Measurements from ENCODE around the gene C7orf25. TPM values are rescaled to one million over a fixed set of nuclear protein-coding genes. Genes with fewer than 3 reads are reported as not detected.
A peak's percentile ranks its signal among the peaks of the same experiment; 100 is the strongest.

Gene C7orf25
- total and polyA plus RNA-seq, 5 donors: 3.1 to 6.1 (median 5.3) TPM

DNA sequence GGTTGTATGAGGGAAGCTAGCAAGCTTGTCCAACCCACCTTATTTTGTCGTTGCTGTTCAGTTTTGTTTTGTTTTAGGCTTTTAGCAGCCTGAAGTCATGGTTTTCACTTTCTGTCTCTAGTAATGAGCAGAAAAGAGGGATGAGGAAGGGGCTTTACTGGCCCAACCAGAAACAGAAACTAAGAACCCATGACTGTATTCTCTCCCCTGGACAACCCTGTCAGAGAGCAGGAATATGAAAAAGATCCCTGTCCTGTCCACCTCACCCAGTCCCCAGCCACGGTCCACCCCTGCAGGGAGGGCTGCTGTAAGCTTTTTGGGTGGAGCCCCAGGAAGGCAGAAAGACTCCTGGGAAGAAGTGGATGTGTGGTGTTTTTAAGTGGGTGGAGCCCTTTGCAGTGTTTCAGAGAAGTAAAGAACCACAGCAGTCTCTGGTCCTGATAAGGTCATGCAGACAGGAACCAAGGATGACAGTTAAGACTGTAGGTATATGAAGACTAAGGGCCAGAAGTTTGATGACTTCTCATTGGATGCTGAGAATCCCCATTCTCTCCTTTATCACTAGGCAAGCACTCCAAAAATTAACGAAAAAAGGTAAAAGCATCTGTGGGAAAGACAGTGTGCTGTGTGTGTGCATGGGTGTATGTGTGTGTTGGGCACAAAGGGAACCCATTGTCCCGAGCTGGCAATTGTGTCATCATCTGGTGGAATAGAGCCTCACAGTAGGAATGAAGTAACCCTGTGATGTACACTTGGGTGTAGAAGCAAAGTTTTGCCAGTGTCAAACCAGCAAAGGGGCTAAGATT lies 34.2 kb upstream of the C7orf25 start:
- H3K27me3 ChIP-seq (ENCODE audit: control insufficient read depth, insufficient read depth): no peaks in the 10 kb centered on the region
- intact Hi-C loops (cut with DNase I): loop anchor here in 3 of 4 donors (10.0 kb wide), 4 partner anchors 309 to 889 kb away; no protein-coding TSS in a partner anchor
- H3K4me1 ChIP-seq (ENCODE audit: control insufficient read depth, insufficient read depth, low read length): no peaks in the 10 kb centered on the region
- no peak overlapping the region for H3K4me3 ChIP-seq (ENCODE audit: low read length)
- 28% methylated on average over 4 of the region's 4 CpGs for WGBS
- no peak overlapping the region for H3K27ac ChIP-seq (ENCODE audit: low read length)
- ATAC-seq: peak; percentile 45 to 59
- DNase-seq: peak; percentile 10 to 50 (median 38)
- no peaks in the 10 kb centered on the region for H3K9me3 ChIP-seq (ENCODE audit: control insufficient read depth, low read length)

DNA sequence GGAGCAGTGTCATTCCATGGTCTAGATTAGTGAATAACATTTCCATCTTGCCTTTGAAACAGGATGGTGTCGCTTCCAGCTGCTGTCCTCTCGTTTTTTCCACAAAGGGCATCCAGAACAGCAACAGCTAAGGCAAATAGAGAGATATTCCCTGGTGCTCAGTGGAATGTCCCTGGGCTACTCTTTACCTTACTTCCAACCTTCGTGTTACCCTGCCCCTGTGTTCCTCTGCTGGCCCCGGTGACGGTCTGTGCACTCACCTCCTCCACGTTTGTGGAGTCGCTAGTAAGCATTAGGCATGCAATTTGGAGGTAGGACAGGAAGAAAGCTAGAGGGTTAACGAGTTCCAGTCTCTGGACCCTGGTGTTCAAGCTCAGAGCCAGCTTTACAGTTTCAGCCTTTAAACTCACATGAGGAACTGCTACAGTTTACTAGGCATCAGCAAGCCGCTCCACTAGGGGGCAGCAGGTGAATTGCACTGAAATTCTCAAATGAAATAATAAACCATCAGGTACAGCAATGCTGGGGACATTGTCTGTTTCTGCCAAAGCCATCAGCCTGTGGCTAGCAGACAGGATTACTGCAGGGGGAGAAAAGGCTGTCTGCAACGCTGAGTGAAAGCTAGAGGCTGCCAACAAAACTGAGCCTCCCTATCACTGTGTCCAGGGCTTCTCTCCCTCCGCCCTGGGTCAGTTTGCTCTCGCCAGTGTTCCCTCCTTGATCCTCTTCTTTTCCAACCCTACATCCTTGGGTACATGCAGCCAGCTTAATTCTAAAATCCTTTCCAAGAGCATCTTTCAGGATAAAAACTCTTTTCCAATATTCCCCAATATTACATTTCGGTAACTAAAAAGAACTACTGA lies 29.3 kb upstream of the C7orf25 start:
- intact Hi-C loops (cut with DNase I): loop anchor here (5.0 to 10.0 kb wide), 5 partner anchors 314 to 894 kb away; no protein-coding TSS in a partner anchor
- Histone ChIP-seq H3K27ac (ENCODE audit: low read length) (no peak overlapping the region), H3K27me3 (ENCODE audit: control insufficient read depth, insufficient read depth) (no peaks in the 10 kb centered on the region), H3K4me1 (ENCODE audit: control insufficient read depth, insufficient read depth, low read length) (no peaks in the 10 kb centered on the region), H3K4me3 (ENCODE audit: low read length) (no peak overlapping the region), H3K9me3 (ENCODE audit: control insufficient read depth, low read length) (no peaks in the 10 kb centered on the region)
- DNase-seq (peak; percentile 75 to 93 (median 84)), ATAC-seq (peak; percentile 50 to 71)
- WGBS: 52% methylated on average over 13 of the region's 13 CpGs

DNA sequence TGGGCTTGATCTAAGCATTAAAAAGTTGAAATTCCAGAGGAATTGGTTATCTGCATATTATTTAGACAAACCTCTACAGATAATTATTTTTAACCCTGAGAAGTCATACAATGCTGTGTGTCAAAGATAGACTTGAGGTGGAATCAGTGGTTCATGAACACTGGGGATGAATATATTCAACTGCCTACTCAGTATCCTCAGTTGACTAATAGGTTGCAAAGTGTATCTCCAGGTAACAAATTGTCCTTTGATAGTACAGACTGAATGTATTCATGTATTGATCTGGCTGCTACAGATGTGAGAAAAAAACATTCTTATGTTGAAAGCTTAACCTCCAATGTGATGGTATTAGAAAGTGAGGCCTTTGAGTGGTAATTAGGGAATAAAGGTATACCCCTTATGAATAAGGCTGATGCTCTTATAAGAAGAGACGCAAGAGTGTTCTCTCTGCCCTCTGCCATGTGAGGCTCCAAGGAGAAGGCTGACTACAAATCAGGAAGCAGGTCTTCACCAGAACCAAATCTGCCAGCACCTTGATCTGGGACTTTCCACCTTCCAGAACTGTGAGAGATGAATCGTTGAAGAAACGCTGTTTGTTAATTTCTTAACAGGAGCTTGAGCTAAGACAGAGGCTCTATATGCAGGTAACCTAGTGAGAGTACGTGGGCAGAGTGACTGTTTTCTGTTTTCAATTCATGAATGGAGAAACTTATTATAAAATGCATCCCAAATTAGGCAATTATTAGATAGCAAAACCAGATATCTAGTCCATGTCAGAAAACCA lies 27.8 kb upstream of the C7orf25 start:
- intact Hi-C loops (cut with DNase I): loop anchor here (5.0 to 10.0 kb wide), 5 partner anchors 315 to 895 kb away; no protein-coding TSS in a partner anchor

DNA sequence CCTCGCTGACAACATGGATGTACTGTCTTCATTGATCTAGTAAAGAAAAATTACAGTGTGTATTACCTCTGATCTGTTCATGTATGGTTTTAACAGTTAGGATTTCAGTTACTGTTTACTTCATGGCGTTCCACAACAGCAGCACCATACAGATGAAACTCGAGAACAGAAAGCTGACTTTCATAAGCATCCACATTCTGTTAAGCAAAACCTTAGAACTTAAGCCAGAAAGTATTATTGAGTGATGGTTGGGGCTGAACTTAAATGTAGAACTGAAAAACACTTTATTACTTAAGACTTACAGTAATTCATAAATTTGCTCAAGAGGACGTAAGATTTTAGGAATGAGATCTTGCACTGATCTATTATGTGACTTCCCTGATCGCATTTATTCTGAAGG lies 24.0 kb upstream of the C7orf25 start:
- Histone ChIP-seq H3K4me3 (ENCODE audit: low read length) (no peak overlapping the region), H3K27me3 (ENCODE audit: control insufficient read depth, insufficient read depth) (no peaks in the 10 kb centered on the region), H3K9me3 (ENCODE audit: control insufficient read depth, low read length) (no peaks in the 10 kb centered on the region), H3K4me1 (ENCODE audit: control insufficient read depth, insufficient read depth, low read length) (no peaks in the 10 kb centered on the region), H3K27ac (ENCODE audit: low read length) (no peak overlapping the region)
- 95% methylated on average over 5 of the region's 5 CpGs for WGBS
- no peak for DNase-seq
- no peak for ATAC-seq
- intact Hi-C loops (cut with DNase I): no loop called here

More for the DNA sequence above, 27.8 kb upstream of the C7orf25 start:
- 91% methylated on average over 4 of the region's 4 CpGs for WGBS
- H3K4me3 ChIP-seq (ENCODE audit: low read length): no peak overlapping the region
- no peak overlapping the region for H3K27ac ChIP-seq (ENCODE audit: low read length)
- ATAC-seq (no peak), DNase-seq (no peak)
- H3K9me3 ChIP-seq (ENCODE audit: control insufficient read depth, low read length): no peaks in the 10 kb centered on the region
- no peaks in the 10 kb centered on the region for H3K4me1 ChIP-seq (ENCODE audit: control insufficient read depth, insufficient read depth, low read length)
- no peaks in the 10 kb centered on the region for H3K27me3 ChIP-seq (ENCODE audit: control insufficient read depth, insufficient read depth)

DNA sequence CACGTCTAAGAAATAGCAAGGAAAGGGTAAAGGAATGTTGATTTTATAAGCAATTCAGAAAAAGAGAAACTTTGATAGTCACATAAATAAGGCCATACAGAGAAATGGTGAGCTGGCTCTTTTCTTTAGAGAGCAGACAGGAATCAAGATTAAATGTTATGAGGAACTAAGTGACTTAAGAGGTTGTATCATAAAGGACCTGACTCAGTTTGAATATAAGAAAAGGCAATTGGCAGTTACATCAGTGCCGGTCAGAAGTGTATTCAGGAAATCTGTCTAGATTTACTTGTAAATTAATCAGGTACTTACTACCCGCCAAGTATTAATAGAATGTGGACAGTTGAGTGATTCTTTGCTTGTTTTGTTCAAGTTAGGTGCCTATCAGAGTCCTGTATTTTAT lies 22.4 kb upstream of the C7orf25 start:
- intact Hi-C loops (cut with DNase I): no loop called here
- no peak for DNase-seq
- no peak overlapping the region for H3K27ac ChIP-seq (ENCODE audit: low read length)
- ATAC-seq: no peak
- H3K27me3 ChIP-seq (ENCODE audit: control insufficient read depth, insufficient read depth): no peaks in the 10 kb centered on the region
- H3K9me3 ChIP-seq (ENCODE audit: control insufficient read depth, low read length): no peaks in the 10 kb centered on the region
- WGBS: 75% methylated on average over 3 of the region's 3 CpGs
- H3K4me3 ChIP-seq (ENCODE audit: low read length): no peak overlapping the region
- peaks cover 4% of the 10 kb centered on the region for H3K4me1 ChIP-seq (ENCODE audit: control insufficient read depth, insufficient read depth, low read length)

DNA sequence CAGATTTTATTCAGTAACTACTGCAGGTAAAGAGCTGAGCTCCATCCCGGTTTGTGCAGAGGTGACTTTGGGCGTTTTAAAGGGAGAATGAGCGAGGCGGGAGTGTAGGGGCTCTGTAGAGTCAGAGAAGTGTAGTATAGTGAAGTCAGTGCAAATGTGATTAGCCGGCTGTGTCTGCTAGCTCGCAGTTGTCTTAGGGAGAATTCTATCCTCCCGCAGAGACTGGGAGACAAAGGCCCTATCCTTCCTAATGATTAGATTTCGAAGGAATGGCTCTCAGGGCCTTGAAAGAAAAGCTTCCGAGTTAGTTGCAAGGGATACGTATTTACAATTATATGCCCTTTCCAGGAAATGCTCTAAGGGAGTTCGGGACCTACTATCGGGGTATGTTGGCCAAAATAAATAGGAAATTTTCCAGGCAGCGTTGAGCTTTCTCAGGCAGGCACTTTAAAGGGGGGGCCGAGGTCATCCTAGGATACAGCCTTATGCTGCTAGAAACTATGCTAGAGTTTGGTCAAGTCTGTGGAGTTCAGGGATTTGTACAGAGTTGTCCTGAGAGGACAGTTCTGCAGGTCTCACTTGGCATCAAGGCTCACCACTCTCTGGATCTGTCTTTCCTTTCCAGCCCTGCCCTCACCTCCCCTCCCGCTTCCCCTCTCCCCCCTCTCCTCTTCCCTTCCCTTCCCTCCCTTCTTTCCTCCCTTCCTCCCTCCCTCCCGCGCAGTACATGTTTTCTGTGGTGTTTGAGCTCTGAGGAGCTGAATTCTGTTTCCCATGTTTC lies 21.1 kb upstream of the C7orf25 start:
- intact Hi-C loops (cut with DNase I): no loop called here
- peak; percentile 69 to 80 for ATAC-seq

DNA sequence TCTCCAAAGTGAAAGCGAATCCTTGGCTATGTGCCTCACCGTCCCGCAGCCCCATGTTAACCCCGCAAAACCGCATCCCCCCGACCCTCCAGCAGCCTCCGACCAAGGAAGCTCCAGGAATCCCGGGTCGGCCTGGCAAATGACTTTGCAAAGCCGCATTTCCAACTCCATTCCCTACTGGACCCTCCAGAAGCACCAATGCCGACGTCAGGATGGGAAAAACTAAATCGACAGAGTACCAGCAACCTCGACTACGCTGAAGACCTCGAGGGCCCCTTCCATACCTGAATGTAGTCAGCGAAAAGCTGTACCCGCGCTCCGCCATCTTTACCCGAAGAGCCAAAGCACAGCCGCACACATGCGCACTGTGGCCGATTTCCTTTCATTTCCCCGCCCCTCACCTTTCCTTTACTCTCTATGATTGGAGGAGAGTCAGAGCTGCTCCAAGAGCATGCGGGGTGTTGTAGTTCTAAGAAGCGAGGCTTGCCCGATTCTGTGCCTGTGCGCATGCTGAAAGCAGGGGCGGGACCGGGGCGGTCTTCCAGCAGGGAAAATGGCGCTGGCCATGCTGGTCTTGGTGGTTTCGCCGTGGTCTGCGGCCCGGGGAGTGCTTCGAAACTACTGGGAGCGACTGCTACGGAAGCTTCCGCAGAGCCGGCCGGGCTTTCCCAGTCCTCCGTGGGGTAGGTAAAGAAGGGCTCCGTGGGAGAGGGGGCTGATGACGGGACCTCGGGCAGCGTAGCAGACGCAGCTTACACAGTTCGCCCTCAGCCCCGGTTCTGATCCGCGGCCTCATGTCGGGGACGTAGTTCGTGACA lies 20.2 kb upstream of the C7orf25 start, which contains the start of the genes MRPL32 and PSMA2:
TSS of gene MRPL32 (plus strand) at position 543 of the 818 bp plus-strand sequence. CDS start at position 554, 11 bp downstream.
TSS of gene PSMA2 (minus strand) at position 341 of the 818 bp plus-strand sequence. CDS start at position 325, 16 bp downstream.
- intact Hi-C loops (cut with DNase I): no loop called here
- Histone ChIP-seq H3K9me3 (ENCODE audit: control insufficient read depth, low read length) (no peaks in the 10 kb centered on the region), H3K4me3 (ENCODE audit: low read length) (peak within 1 kb of the TSS; percentile 93), H3K27ac (ENCODE audit: low read length) (peak within 1 kb of the TSS; percentile 89), H3K27me3 (ENCODE audit: control insufficient read depth, insufficient read depth) (no peaks in the 10 kb centered on the region), H3K4me1 (ENCODE audit: control insufficient read depth, insufficient read depth, low read length) (peaks cover 4% of the 10 kb centered on the region)
- WGBS: 0% methylated on average over 56 of the region's 56 CpGs
- DNase-seq: peak; percentile 96 to 98 (median 96)
- ATAC-seq: peak; percentile 100

More for the DNA sequence above, 21.1 kb upstream of the C7orf25 start:
- peaks cover 4% of the 10 kb centered on the region for H3K4me1 ChIP-seq (ENCODE audit: control insufficient read depth, insufficient read depth, low read length)
- under 1% methylated on average over 17 of the region's 17 CpGs for WGBS
- no peaks in the 10 kb centered on the region for H3K9me3 ChIP-seq (ENCODE audit: control insufficient read depth, low read length)
- peak overlapping the region; percentile 89 for H3K27ac ChIP-seq (ENCODE audit: low read length)
- peak overlapping the region; percentile 93 for H3K4me3 ChIP-seq (ENCODE audit: low read length)
- DNase-seq: peak; percentile 50 to 62 (median 51)
- H3K27me3 ChIP-seq (ENCODE audit: control insufficient read depth, insufficient read depth): no peaks in the 10 kb centered on the region

DNA sequence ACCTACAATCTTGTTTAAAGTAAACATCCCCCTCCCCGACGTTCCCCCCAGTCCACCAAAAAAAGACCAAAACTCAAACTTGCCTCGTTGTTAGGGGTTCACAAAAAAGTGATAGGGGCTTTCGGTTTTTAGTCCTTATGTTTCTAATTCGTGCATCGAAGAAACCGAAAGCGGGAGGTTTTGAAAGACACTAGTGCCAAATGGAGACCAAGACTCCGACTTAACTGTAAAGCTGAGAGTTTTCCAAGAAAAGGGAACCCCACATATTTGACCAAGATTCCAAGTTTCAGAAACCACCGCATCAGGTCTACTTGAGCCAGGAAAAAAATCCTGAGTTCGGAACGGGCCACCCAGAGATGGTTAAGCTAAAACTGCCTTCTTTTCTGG lies 19.6 kb upstream of the C7orf25 start:
- ATAC-seq: no peak
- DNase-seq: no peak
- no peaks in the 10 kb centered on the region for H3K27me3 ChIP-seq (ENCODE audit: control insufficient read depth, insufficient read depth)
- H3K4me3 ChIP-seq (ENCODE audit: low read length): peak overlapping the region; percentile 93
- peak overlapping the region; percentile 78 for H3K27ac ChIP-seq (ENCODE audit: low read length)
- H3K9me3 ChIP-seq (ENCODE audit: control insufficient read depth, low read length): no peaks in the 10 kb centered on the region
- under 1% methylated on average over 12 of the region's 12 CpGs for WGBS
- intact Hi-C loops (cut with DNase I): no loop called here
- H3K4me1 ChIP-seq (ENCODE audit: control insufficient read depth, insufficient read depth, low read length): peaks cover 4% of the 10 kb centered on the region

DNA sequence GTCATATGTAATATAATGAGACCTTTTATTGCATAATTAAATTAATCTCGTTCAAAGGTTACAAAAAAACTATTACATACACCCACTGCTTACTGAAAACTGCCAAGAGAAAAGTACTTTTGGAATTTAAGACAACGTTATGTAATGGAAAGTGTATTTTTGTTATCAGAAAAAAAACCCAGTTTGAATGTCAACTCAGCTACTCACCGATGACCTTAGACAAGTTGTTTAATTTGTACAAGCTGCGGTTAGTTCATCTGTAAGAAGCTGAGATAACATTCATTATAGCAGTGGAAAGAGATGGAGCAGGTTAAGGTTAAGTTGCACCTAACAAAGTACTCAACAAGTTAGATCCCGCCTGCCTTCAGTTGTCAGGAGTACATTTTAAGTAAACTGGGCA lies 19.0 kb upstream of the C7orf25 start:
- Histone ChIP-seq H3K4me3 (ENCODE audit: low read length) (peak overlapping the region; percentile 93), H3K4me1 (ENCODE audit: control insufficient read depth, insufficient read depth, low read length) (peaks cover 4% of the 10 kb centered on the region), H3K27me3 (ENCODE audit: control insufficient read depth, insufficient read depth) (no peaks in the 10 kb centered on the region), H3K27ac (ENCODE audit: low read length) (no peak overlapping the region), H3K9me3 (ENCODE audit: control insufficient read depth, low read length) (no peaks in the 10 kb centered on the region)
- DNase-seq (no peak), ATAC-seq (no peak)
- WGBS: 12% methylated on average over 5 of the region's 5 CpGs
- intact Hi-C loops (cut with DNase I): no loop called here
